Pancreas (tissue), 10 donors: Measurements from ENCODE around the gene EFCAB6. TPM values are rescaled to one million over a fixed set of nuclear protein-coding genes. Genes with fewer than 3 reads are reported as not detected.

ENCODE experiments used
- ATAC-seq, 4 donors: fragments of 200-7000 bp; cut with Tn5 transposase; one replicate each; pipeline versions ENCODE4 v1.8.0 to v1.9.1; 2020; ENCODE audit warnings: mild to moderate bottlenecking in 4 of 4, moderate library complexity in 4 of 4
- DNase-seq, 6 donors: peaks; one replicate each; pipeline ENCODE4 v3.0.0-alpha.2; 2020
- FAIRE-seq: peaks from 2 replicates; lab custom pipeline; 2012; peaks lifted over from hg19 to GRCh38; lab: Jason Lieb, UNC
- H3K27ac ChIP-seq, 4 donors: fragments of 200-600 bp; sonication (generic); 1 replicate in 3 of 4; 2 replicates in 1 of 4; pipeline versions ENCODE4 v1.5.0 to v1.8.0; 2020
- H3K27me3 ChIP-seq, 4 donors: fragments of 200-600 bp; one replicate each; pipeline ENCODE4 v1.8.0; 2021
- H3K36me3 ChIP-seq, 3 donors: fragments of 200-600 bp; sonication (generic) in 1 of 3; one replicate each; pipeline versions ENCODE4 v1.5.0 to v1.8.0; 2020 to 2021
- H3K4me1 ChIP-seq, 3 donors: fragments of 200-600 bp; one replicate each; pipeline ENCODE4 v1.8.0; 2021
- H3K4me3 ChIP-seq, 4 donors: fragments of 200-600 bp; sonication (generic) in 2 of 4; one replicate each; pipeline versions ENCODE4 v1.5.0 to v1.8.0; 2020 to 2021
- H3K9me3 ChIP-seq, 4 donors: fragments of 200-600 bp; one replicate each; pipeline ENCODE4 v1.8.0; 2021
- WGBS, 2 donors: extraction: QIAGEN DNeasy Blood & Tissue Kit; methylation state at CpG; one replicate each; pipeline ENCODE4 v1.1.7; 2013; 5-methylcytosine and 5-hydroxymethylcytosine counted together
- intact Hi-C, 3 donors: fragments of 100-400 bp; cut with DNase I; formaldehyde crosslinking; loops; one replicate each; pipeline versions ENCODE4 v1.11.1 to v1.14.2; 2022
- polyA plus RNA-seq, 2 donors: library from polyadenylated mRNA; stranded (reverse); fragments of 200-250 nt; gene quantifications; one replicate each; pipeline ENCODE4 v1.2.3, GENCODE V29; 2013
- total RNA-seq, 6 donors: library from RNA; stranded (reverse); fragmentation: NEBNext Ultra II Directional in 4 of 6; extraction: Animal tissue kit (Norgen Biotek cat#: 25700) in 4 of 6; gene quantifications; one replicate each; pipeline versions ENCODE4 v1.2.1 to v1.2.4, GENCODE V29; 2021 to 2023
- TF ChIP-seq, protein P1 (sequence below), 4 donors: fragments of 200-600 bp; sonication (generic) in 3 of 4; IDR thresholded peaks; one replicate each; pipeline versions ENCODE4 v1.5.0 to v1.8.0; 2021; ENCODE audit warnings: antibody characterized with exemption in 4 of 4
- donor health status: healthy with polysubstance abuse.
- donor health status: DM: no; HTN: no; CAD: no; lungs with moderate emphysema.
- donor health status: DM: no; HTN: no; CAD: no.
- donor health status: control.
- donor health status: control.
- donor health status: Bipolar disorder and iron deficiency.
- donor health status: DM: yes; HTN: yes; CAD: no.
- donor health status: DM: no; HTN: no; CAD: no.
- donor health status: DM: no; HTN: no; CAD: no.
- donor health status: DM: yes; HTN: yes; CAD: no.

Gene EFCAB6
- total and polyA plus RNA-seq, 8 donors = 1.6 to 3.4 (median 2.2) TPM

DNA sequence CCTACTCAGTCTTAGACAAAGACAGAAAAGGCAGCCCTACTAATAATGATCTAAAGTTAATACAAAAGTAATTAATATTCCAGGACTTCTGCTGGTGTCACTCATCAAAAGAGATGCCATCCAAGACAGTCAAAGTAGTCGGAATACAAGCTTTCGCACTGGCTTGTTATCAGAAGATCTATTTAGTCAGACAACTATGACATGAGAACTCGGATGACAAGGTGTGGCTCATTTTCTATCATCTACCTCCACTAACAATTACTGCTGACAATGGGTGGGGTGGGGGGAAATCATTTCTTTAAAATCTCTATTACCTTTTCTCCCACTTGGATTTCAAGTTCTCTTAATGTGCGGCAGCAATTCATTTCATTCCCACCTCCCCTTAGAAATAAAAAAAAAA is 56.7 kb downstream of the EFCAB6 start:
- Histone ChIP-seq H3K36me3 (no peaks in the 10 kb centered on the region), H3K4me1 (no peaks in the 10 kb centered on the region), H3K9me3 (no peaks in the 10 kb centered on the region), H3K4me3 (no peak overlapping the region), H3K27me3 (no peaks in the 10 kb centered on the region), H3K27ac (no peak overlapping the region)
- DNase-seq (no peak), FAIRE-seq (no peak), ATAC-seq (no peak)
- 90 to 95% methylated on average over 4 of the region's 4 CpGs for WGBS, 2 donors
- intact Hi-C loops = no loop called here
- TF ChIP-seq, protein P1, sequence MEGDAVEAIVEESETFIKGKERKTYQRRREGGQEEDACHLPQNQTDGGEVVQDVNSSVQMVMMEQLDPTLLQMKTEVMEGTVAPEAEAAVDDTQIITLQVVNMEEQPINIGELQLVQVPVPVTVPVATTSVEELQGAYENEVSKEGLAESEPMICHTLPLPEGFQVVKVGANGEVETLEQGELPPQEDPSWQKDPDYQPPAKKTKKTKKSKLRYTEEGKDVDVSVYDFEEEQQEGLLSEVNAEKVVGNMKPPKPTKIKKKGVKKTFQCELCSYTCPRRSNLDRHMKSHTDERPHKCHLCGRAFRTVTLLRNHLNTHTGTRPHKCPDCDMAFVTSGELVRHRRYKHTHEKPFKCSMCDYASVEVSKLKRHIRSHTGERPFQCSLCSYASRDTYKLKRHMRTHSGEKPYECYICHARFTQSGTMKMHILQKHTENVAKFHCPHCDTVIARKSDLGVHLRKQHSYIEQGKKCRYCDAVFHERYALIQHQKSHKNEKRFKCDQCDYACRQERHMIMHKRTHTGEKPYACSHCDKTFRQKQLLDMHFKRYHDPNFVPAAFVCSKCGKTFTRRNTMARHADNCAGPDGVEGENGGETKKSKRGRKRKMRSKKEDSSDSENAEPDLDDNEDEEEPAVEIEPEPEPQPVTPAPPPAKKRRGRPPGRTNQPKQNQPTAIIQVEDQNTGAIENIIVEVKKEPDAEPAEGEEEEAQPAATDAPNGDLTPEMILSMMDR (IDR thresholded peaks at IDR 0.05) = no peak

DNA sequence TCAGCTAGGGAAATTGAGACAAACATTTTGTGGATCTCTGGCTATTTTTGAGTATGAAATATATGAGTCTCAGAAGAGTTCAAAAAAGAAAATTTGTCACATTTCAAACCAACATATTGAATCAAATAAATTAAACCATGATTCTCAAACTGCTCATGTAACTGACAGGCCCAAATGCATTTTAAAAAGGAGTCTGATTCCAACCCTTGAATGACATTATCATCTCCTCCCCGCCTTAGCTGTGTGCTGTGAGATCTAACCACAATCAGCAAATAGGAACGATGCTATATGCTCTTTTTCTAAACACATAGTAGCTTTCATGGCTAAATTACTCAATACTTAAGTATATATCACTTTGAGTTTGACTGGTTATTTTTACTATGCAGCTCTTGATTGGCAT is 57.1 kb downstream of the EFCAB6 start:
- Histone ChIP-seq H3K4me3 (no peak overlapping the region), H3K36me3 (no peaks in the 10 kb centered on the region), H3K27ac (no peak overlapping the region), H3K4me1 (no peaks in the 10 kb centered on the region), H3K27me3 (no peaks in the 10 kb centered on the region), H3K9me3 (no peaks in the 10 kb centered on the region)
- FAIRE-seq = no peak
- no peak for DNase-seq
- ATAC-seq = no peak
- 82 to 94% methylated on average over 2 of the region's 2 CpGs for WGBS, 2 donors
- intact Hi-C loops = no loop called here
- TF ChIP-seq, protein P1 (IDR thresholded peaks at IDR 0.05) = no peak

DNA sequence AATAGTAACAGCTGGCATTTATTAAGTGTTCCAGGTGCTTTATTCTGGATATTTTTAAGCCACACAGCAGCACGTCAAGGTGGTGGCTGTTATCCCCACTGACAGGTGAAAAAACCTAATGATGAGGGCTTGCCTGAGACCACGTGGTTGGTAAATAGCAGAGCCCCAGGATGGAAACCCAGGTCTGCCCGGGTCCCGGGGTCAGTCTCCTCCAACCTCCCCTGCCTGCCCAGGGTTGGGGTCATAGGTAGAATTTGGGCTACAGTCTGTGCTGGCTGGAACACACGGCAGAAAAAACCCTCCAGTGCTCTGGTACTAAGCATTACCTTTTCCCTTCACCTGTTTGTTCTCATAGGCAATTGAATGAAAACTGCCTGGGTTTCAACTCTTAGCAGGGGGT is 57.9 kb downstream of the EFCAB6 start:
- no peaks in the 10 kb centered on the region for H3K4me1 ChIP-seq
- FAIRE-seq = no peak
- H3K36me3 ChIP-seq = no peaks in the 10 kb centered on the region
- H3K27ac ChIP-seq = no peak overlapping the region
- H3K9me3 ChIP-seq = no peaks in the 10 kb centered on the region
- no peak for ATAC-seq
- TF ChIP-seq, protein P1 (IDR thresholded peaks at IDR 0.05) = no peak
- intact Hi-C loops = no loop called here
- H3K4me3 ChIP-seq = no peak overlapping the region
- DNase-seq = no peak
- H3K27me3 ChIP-seq = no peaks in the 10 kb centered on the region
- WGBS, 2 donors = 70 to 77% methylated on average over 5 of the region's 5 CpGs

DNA sequence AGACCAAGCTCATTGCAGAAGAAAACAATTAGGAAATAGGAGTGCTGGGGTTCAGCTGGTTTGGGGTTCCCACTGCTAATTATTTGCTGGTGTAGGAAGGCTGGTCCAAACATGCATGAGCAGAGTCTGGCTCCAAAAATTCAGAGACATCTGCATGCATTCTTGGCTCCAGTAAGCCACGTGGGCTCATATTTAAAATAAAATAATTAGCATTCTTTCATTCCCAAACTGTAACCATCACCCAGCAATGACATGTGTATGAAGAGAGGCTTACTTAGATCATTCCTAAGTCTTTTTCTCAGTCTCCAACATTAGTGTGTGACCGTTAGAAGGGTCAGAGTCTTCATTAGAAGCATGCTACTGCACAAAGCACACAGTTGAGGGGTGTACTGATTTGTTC is 58.4 kb downstream of the EFCAB6 start:
- H3K36me3 ChIP-seq = no peaks in the 10 kb centered on the region
- WGBS, 2 donors = 76 to 82% methylated on average over 2 of the region's 2 CpGs
- FAIRE-seq (no peak), ATAC-seq (no peak), DNase-seq (no peak)
- no peak overlapping the region for H3K4me3 ChIP-seq
- no peaks in the 10 kb centered on the region for H3K27me3 ChIP-seq
- no peaks in the 10 kb centered on the region for H3K9me3 ChIP-seq
- no peak overlapping the region for H3K27ac ChIP-seq
- TF ChIP-seq, protein P1 (IDR thresholded peaks at IDR 0.05) = no peak
- intact Hi-C loops = no loop called here
- no peaks in the 10 kb centered on the region for H3K4me1 ChIP-seq

DNA sequence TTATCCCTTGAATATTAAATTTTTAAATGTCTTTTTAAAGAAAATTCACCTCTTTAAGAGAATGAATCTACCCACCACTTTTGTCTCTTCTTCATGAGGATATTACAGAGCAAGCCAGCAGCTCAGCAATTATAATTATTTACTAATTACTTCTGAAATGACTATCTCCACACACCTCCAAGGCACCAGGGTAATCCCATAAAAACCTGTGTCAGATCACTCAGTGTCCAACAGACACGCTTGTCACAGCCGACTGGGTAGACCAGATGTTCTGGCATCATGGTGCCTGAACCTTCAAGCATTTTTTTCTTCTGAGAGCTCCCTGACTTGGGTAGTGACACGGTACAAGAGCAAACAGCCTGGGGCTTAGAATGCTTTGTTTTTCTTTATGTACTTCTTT is 61.4 kb downstream of the EFCAB6 start:
- no peaks in the 10 kb centered on the region for H3K36me3 ChIP-seq
- FAIRE-seq = no peak
- DNase-seq = no peak

More for the DNA sequence above, 61.4 kb downstream of the EFCAB6 start:
- Histone ChIP-seq H3K4me1 (no peaks in the 10 kb centered on the region), H3K9me3 (no peaks in the 10 kb centered on the region), H3K4me3 (no peak overlapping the region), H3K27me3 (no peaks in the 10 kb centered on the region), H3K27ac (no peak overlapping the region)
- WGBS, 2 donors = 58 to 72% methylated on average over 3 of the region's 3 CpGs
- ATAC-seq = no peak
- intact Hi-C loops = no loop called here
- TF ChIP-seq, protein P1 (IDR thresholded peaks at IDR 0.05) = no peak
